Progenitor cell of endocrine pancreas (in vitro differentiated cells): ENCODE results near the gene ABI3. TPM values are rescaled to one million over a fixed set of nuclear protein-coding genes. Genes with fewer than 3 reads are reported as not detected.

ENCODE experiments used
- DNase-seq: peaks from one replicate; pipeline ENCODE4 v3.0.0; 2021; ENCODE audit warnings: low spot score; ENCODE audit not compliant: unreplicated experiment
- H3K27ac Mint-ChIP-seq: 2 replicates; pipeline ENCODE4 v1.8.0; 2021; ENCODE audit warnings: mild to moderate bottlenecking, moderate library complexity, mixed read lengths
- H3K27me3 Mint-ChIP-seq: 2 replicates; pipeline ENCODE4 v1.8.0; 2021; ENCODE audit warnings: mixed read lengths
- H3K36me3 Mint-ChIP-seq: 2 replicates; pipeline ENCODE4 v1.8.0; 2022; ENCODE audit warnings: mixed read lengths; ENCODE audit not compliant: insufficient read depth
- H3K4me1 Mint-ChIP-seq: 2 replicates; pipeline ENCODE4 v1.8.0; 2021; ENCODE audit warnings: low read depth, mixed read lengths
- H3K4me3 Mint-ChIP-seq: 2 replicates; pipeline ENCODE4 v1.8.0; 2021; ENCODE audit warnings: low read depth, mild to moderate bottlenecking, moderate library complexity, mixed read lengths
- H3K9me3 Mint-ChIP-seq: 2 replicates; pipeline ENCODE4 v1.8.0; 2021; ENCODE audit warnings: low read depth, mixed read lengths
- total RNA-seq: library from RNA; stranded (reverse); gene quantifications from 2 replicates; pipeline ENCODE4 v1.2.1, GENCODE V29; 2021
- TF ChIP-seq, protein P1 (sequence below): fragments of 200-600 bp; sonication (generic); IDR thresholded peaks from one replicate; pipeline ENCODE4 v1.5.0; 2021; ENCODE audit warnings: antibody characterized with exemption, mild to moderate bottlenecking; ENCODE audit not compliant: unreplicated experiment

ABI3 gene
- total RNA-seq, 1 donor from 2014 or later: not detected

GRCh38 chr17:49217651-49218413, 7.3 kb downstream of the ABI3 start:
- Mint-ChIP-seq H3K9me3 (no peaks in the 10 kb centered on the region), H3K4me3 (no peak overlapping the region), H3K27ac (no peak overlapping the region), H3K36me3 (no peaks in the 10 kb centered on the region), H3K4me1 (no peaks in the 10 kb centered on the region), H3K27me3 (peaks cover 38% of the 10 kb centered on the region)
- TF ChIP-seq, protein P1, sequence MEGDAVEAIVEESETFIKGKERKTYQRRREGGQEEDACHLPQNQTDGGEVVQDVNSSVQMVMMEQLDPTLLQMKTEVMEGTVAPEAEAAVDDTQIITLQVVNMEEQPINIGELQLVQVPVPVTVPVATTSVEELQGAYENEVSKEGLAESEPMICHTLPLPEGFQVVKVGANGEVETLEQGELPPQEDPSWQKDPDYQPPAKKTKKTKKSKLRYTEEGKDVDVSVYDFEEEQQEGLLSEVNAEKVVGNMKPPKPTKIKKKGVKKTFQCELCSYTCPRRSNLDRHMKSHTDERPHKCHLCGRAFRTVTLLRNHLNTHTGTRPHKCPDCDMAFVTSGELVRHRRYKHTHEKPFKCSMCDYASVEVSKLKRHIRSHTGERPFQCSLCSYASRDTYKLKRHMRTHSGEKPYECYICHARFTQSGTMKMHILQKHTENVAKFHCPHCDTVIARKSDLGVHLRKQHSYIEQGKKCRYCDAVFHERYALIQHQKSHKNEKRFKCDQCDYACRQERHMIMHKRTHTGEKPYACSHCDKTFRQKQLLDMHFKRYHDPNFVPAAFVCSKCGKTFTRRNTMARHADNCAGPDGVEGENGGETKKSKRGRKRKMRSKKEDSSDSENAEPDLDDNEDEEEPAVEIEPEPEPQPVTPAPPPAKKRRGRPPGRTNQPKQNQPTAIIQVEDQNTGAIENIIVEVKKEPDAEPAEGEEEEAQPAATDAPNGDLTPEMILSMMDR: no peak
- no peak for DNase-seq

DNA sequence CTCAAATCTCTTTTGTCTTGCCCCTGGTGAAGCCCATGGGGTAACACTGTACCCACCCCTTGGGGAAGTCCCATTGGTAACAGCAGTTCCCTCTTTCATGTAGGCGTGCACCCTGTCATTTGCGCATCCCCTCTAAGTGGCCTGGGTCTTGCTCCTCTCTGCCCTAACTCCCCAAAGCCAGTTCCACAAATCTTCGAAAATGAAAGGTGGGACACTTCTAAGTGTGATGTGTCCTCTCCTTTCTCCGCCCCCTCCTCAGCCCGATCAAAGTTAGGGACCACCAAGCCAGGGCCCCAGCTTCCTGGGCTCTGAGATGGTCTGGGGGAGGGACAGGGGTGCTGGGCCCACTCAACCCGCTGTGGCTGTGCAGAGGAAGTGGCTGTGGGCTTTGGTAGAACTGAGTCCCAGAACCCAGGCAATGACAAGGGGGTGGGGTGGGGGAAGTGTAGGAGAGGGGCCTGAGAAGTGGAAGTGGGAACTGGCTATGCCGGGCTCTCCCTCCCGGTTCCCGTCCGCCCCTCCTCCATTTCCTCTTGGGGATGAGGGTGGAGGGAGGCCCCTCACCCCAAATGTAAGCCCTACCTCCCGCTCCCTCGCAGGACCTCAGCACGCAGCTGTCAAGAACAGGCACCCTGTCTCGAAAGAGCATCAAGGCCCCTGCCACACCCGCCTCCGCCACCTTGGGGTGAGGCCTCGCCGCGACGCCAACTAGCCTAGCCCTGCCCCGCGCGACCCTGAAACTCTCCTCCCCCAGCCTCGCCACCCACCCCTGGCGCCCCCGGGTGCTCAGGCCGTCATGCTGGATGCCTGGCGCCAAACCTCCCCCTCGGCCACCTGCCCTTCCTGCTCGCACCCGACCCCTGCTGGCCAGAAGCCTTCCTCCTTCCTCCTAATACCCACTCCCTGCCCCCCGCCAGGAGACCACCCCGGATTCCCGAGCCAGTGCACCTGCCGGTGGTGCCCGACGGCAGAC, 8.7 kb downstream of the ABI3 start:
- no peaks in the 10 kb centered on the region for H3K36me3 Mint-ChIP-seq
- no peak for DNase-seq
- H3K27me3 Mint-ChIP-seq: peaks cover 52% of the 10 kb centered on the region
- no peak overlapping the region for H3K4me3 Mint-ChIP-seq
- TF ChIP-seq, protein P1: peak; percentile 7
- peaks cover 3% of the 10 kb centered on the region for H3K4me1 Mint-ChIP-seq
- peak overlapping the region; percentile 2 for H3K27ac Mint-ChIP-seq
- H3K9me3 Mint-ChIP-seq: no peaks in the 10 kb centered on the region

DNA sequence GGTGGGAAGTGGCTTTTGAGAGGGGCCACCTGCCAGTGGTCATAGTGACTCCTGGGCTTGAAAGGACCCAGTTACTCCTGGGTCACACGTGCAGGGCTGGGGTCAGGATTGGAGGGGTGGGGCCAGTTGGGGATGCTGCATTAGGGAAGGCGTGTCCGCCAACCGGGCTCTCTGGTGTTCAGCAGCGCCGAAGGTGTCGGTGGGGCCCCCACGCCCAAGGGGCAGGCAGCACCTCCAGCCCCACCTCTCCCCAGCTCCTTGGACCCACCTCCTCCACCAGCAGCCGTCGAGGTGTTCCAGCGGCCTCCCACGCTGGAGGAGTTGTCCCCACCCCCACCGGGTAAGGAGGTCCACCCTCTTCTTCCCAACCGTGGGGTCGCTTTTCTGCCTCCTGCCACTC, 9.5 kb downstream of the ABI3 start:
- H3K27me3 Mint-ChIP-seq: peaks cover 56% of the 10 kb centered on the region

GRCh38 chr17:49223168-49223516, 12.6 kb downstream of the ABI3 start:
- TF ChIP-seq, protein P1: no peak

More for the DNA sequence above, 9.5 kb downstream of the ABI3 start:
- TF ChIP-seq, protein P1: no peak
- H3K36me3 Mint-ChIP-seq: no peaks in the 10 kb centered on the region
- no peak for DNase-seq
- H3K4me1 Mint-ChIP-seq: peaks cover 5% of the 10 kb centered on the region
- no peak overlapping the region for H3K4me3 Mint-ChIP-seq
- H3K9me3 Mint-ChIP-seq: no peaks in the 10 kb centered on the region
- H3K27ac Mint-ChIP-seq: no peak overlapping the region

GRCh38 chr17:49223517-49224197, 13.2 kb downstream of the ABI3 start:
- TF ChIP-seq, protein P1: peak; percentile 77
- Mint-ChIP-seq H3K4me3 (peak overlapping the region; percentile 46), H3K36me3 (no peaks in the 10 kb centered on the region)

More at GRCh38 chr17:49223168-49223516, 12.6 kb downstream of the ABI3 start:
- Mint-ChIP-seq H3K4me1 (peaks cover 5% of the 10 kb centered on the region), H3K27me3 (peaks cover 72% of the 10 kb centered on the region), H3K9me3 (no peaks in the 10 kb centered on the region), H3K36me3 (no peaks in the 10 kb centered on the region), H3K4me3 (no peak overlapping the region), H3K27ac (no peak overlapping the region)
- no peak for DNase-seq

More at GRCh38 chr17:49223517-49224197, 13.2 kb downstream of the ABI3 start:
- Mint-ChIP-seq H3K27ac (peak overlapping the region; percentile 70), H3K27me3 (peaks cover 71% of the 10 kb centered on the region), H3K9me3 (no peaks in the 10 kb centered on the region), H3K4me1 (peaks cover 5% of the 10 kb centered on the region)
- DNase-seq: peak; percentile 69
